Adrenal gland (tissue), 5 donors: ENCODE results near the gene ARHGAP19.

ENCODE experiments used
- POLR2A ChIP-seq, 2 donors: fragments of 450-650 bp; IDR thresholded peaks; one replicate each; pipeline ENCODE4 v1.6.1; 2017; ENCODE audit warnings: antibody characterized with exemption in 2 of 2, mild to moderate bottlenecking in 2 of 2, moderate library complexity in 1 of 2
- TF ChIP-seq, protein P1 (sequence below), 6 experiments: fragments of 450-650 bp in 4 of 6; fragments of 200-600 bp in 2 of 6; sonication (generic) in 1 of 6; IDR thresholded peaks; 1 replicate in 5 of 6; 2 replicates in 1 of 6; pipeline versions ENCODE4 v1.5.1 to v1.8.0; 2016 to 2021; ENCODE audit warnings: antibody characterized with exemption in 6 of 6, mild to moderate bottlenecking in 2 of 6, moderate library complexity in 1 of 6
- donor health status: DM: no; HTN: no; CAD: no.

- TF ChIP-seq, protein P1, sequence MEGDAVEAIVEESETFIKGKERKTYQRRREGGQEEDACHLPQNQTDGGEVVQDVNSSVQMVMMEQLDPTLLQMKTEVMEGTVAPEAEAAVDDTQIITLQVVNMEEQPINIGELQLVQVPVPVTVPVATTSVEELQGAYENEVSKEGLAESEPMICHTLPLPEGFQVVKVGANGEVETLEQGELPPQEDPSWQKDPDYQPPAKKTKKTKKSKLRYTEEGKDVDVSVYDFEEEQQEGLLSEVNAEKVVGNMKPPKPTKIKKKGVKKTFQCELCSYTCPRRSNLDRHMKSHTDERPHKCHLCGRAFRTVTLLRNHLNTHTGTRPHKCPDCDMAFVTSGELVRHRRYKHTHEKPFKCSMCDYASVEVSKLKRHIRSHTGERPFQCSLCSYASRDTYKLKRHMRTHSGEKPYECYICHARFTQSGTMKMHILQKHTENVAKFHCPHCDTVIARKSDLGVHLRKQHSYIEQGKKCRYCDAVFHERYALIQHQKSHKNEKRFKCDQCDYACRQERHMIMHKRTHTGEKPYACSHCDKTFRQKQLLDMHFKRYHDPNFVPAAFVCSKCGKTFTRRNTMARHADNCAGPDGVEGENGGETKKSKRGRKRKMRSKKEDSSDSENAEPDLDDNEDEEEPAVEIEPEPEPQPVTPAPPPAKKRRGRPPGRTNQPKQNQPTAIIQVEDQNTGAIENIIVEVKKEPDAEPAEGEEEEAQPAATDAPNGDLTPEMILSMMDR (IDR thresholded peaks at IDR 0.05) = no peak
- no peak for TF ChIP-seq POLR2A (IDR thresholded peaks at IDR 0.05)
Observed at GRCh38 chr10:97267671-97268070, 24.8 kb downstream of the ARHGAP19 start.
